ENCODE measurements around the gene MRPL51. TPM values are rescaled to one million over a fixed set of nuclear protein-coding genes. Genes with fewer than 3 reads are reported as not detected.

Gene MRPL51
- total and polyA plus RNA-seq, 9 of the 15 experiments (the other 6 are each of a cell fraction or from before 2014, with no cell fraction given): 127 to 727 (median 208) TPM

DNA sequence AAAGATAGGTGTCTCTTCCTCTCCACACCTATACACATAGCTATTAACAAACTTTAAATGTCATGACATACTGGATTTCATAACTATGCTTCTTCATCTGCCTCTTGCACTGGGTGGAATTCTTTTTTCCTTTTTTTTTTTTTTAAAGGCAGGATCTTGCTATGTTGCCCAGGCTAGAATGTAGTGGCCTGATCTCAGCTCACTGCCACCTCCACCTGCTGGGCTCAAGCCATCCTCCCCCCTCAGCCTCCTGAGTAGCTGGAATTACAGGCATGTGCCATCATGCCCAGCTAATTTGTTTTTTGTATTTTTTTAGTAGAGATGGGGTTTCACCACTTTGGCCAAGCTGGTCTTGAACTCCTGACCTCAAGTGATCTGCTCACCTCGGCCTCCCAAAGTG is 4.8 kb downstream of the MRPL51 start:
- POLR2A ChIA-PET: interaction anchor here (0.5 to 0.7 kb wide), 2 partner anchors 18 to 38 kb away, joined by 3 read pairs; no protein-coding TSS in a partner anchor
- H3K9ac ChIP-seq (ENCODE audit: insufficient read depth in 1 of 2, low read depth in 2 of 2, low read length in 2 of 2): no peak overlapping the region
- whole genome bisulfite sequencing (ENCODE audit: insufficient coverage, low coverage, missing lambda C conversion rate): 0% methylated on average over 1 of the region's 1 CpG
- intact Hi-C loops (cut with micrococcal nuclease): no loop called here
- ATAC-seq: no peak
- FAIRE-seq: no peak
- H3K27ac ChIP-seq (ENCODE audit: extremely low read depth, low read depth, low read length): no peak overlapping the region
- H3K36me3 ChIP-seq (ENCODE audit: control insufficient read depth, insufficient read depth, low read length): peaks cover 7% of the 10 kb centered on the region; the same call in 2 of the 3 replicates
- no peak overlapping the region for H2AFZ ChIP-seq (ENCODE audit: low read depth, low read length)
- no peaks in the 10 kb centered on the region for H3K9me3 ChIP-seq (replicated peaks; ENCODE audit: control insufficient read depth, insufficient read depth, low read depth, low read length)
- no peak overlapping the region for H3K4me2 ChIP-seq (ENCODE audit: insufficient read depth, low read length)
- CTCF ChIA-PET (ENCODE audit: low intra/inter-chr PET ratio): no interaction called here
- in situ Hi-C loops (cut with MboI): no loop called here
- H3K9me1 ChIP-seq (ENCODE audit: control insufficient read depth, insufficient read depth, low read length): no peaks in the 10 kb centered on the region
- H3K79me2 ChIP-seq (ENCODE audit: control insufficient read depth, insufficient read depth, low read length): peaks cover 10% of the 10 kb centered on the region
- no peaks in the 10 kb centered on the region for H3K27me3 ChIP-seq (ENCODE audit: control insufficient read depth in 2 of 2, insufficient read depth in 2 of 2, low read length in 2 of 2)
- peaks cover 0 to 4% of the 10 kb centered on the region in 2 experiments; a peak in 1 of 5 replicates for H3K4me1 ChIP-seq (replicated peaks in 1 of 2; ENCODE audit: control insufficient read depth in 2 of 2, insufficient read depth in 2 of 2, low read length in 2 of 2)
- DNase-seq (ENCODE audit: extremely low read depth in 1 of 4, low spot score in 3 of 4): no peak
- no peaks in the 10 kb centered on the region for H4K20me1 ChIP-seq (replicated peaks; ENCODE audit: control insufficient read depth, insufficient read depth, low read length)
- BruUV-seq (replicated peaks): no TSS peak
- TF ChIP-seq ZNF75A (CRISPR knock-in tag; IDR thresholded peaks at IDR 0.05) (no peak), TEAD4 (IDR thresholded peaks at IDR 0.05; ENCODE audit: low read length) (no peak), TEAD4 (CRISPR knock-in tag; IDR thresholded peaks at IDR 0.05; ENCODE audit: borderline replicate concordance) (no peak), ZNF121 (CRISPR knock-in tag; conservative IDR thresholded peaks at IDR 0.05) (peak; percentile 55), L3MBTL2 (IDR thresholded peaks at IDR 0.05) (no peak), RNF2 (IDR thresholded peaks at IDR 0.05) (no peak), ZNF316 (IDR thresholded peaks at IDR 0.05) (no peak)
- TF ChIP-seq, protein P1, sequence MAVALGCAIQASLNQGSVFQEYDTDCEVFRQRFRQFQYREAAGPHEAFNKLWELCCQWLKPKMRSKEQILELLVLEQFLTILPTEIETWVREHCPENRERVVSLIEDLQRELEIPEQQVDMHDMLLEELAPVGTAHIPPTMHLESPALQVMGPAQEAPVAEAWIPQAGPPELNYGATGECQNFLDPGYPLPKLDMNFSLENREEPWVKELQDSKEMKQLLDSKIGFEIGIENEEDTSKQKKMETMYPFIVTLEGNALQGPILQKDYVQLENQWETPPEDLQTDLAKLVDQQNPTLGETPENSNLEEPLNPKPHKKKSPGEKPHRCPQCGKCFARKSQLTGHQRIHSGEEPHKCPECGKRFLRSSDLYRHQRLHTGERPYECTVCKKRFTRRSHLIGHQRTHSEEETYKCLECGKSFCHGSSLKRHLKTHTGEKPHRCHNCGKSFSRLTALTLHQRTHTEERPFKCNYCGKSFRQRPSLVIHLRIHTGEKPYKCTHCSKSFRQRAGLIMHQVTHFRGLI (CRISPR knock-in tag; IDR thresholded peaks at IDR 0.05): no peak
- TF ChIP-seq, protein P2, sequence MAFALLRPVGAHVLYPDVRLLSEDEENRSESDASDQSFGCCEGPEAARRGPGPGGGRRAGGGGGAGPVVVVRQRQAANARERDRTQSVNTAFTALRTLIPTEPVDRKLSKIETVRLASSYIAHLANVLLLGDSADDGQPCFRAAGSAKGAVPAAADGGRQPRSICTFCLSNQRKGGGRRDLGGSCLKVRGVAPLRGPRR (CRISPR knock-in tag; IDR thresholded peaks at IDR 0.05): no peak
- no peak overlapping the region for H3K4me3 ChIP-seq
